ENCODE results near the gene TRMT112.

TRMT112 gene

GRCh38 chr11:64267207-64267945 is 50.0 kb downstream of the TRMT112 start:
- H3K4me1 ChIP-seq, result peaks cover 74% of the 10 kb centered on the region
- H3K36me3 ChIP-seq, result peaks cover 31% of the 10 kb centered on the region
- no peaks in the 10 kb centered on the region for H3K9me3 ChIP-seq
- no peak for TF ChIP-seq Cebpa-rat (IDR thresholded peaks at IDR 0.05)
- no peaks in the 10 kb centered on the region for H4K20me1 ChIP-seq
- no peaks in the 10 kb centered on the region for H3K27me3 ChIP-seq
- peak overlapping the region; percentile 100 for H3K27ac ChIP-seq
- peak overlapping the region; percentile 97 for H3K9ac ChIP-seq
- peak overlapping the region; percentile 83 for H3K4me3 ChIP-seq
- peak overlapping the region; percentile 96 for H3K4me2 ChIP-seq
